Natural killer cell (primary cell): ENCODE results near the gene ATF5. TPM values are rescaled to one million over a fixed set of nuclear protein-coding genes. Genes with fewer than 3 reads are reported as not detected.

Experiments
- ATAC-seq, 3 donors: fragments of 150-1000 bp in 2 of 3; fragments of 200-7000 bp in 1 of 3; cut with Tn5 transposase; 1 replicate in 1 of 3; 2 replicates in 2 of 3; pipeline ENCODE4 v1.10.0; 2021; ENCODE audit warnings: mild to moderate bottlenecking in 2 of 3, moderate library complexity in 2 of 3
- DNase-seq, 2 donors: peaks; one replicate each; pipeline versions ENCODE4 v3.0.0 to v3.0.0-alpha.2; 2013 to 2021; ENCODE audit warnings: mixed read lengths in 1 of 2
- H3K27ac ChIP-seq: one replicate; pipeline ENCODE4 v1.5.1; 2013; ENCODE audit warnings: mild to moderate bottlenecking, low read length
- H3K27me3 ChIP-seq: one replicate; pipeline ENCODE4 v1.6.1; 2013; ENCODE audit warnings: low read length; ENCODE audit not compliant: control insufficient read depth, insufficient read depth
- H3K36me3 ChIP-seq: one replicate; pipeline ENCODE4 v1.6.1; 2013; ENCODE audit warnings: low read length; ENCODE audit not compliant: control insufficient read depth, insufficient read depth
- H3K4me1 ChIP-seq: one replicate; pipeline ENCODE4 v1.6.1; 2013; ENCODE audit warnings: low read length; ENCODE audit not compliant: control insufficient read depth, insufficient read depth
- H3K4me3 ChIP-seq: one replicate; pipeline ENCODE4 v1.5.1; 2013; ENCODE audit warnings: low read length
- H3K9me3 ChIP-seq: one replicate; pipeline ENCODE4 v1.6.1; 2013; ENCODE audit warnings: low read length; ENCODE audit not compliant: control insufficient read depth, insufficient read depth
- H3K27ac Mint-ChIP-seq, 2 donors: one replicate each; pipeline ENCODE4 v1.8.0; 2022; ENCODE audit warnings: mild to moderate bottlenecking in 2 of 2, mixed read lengths in 2 of 2, moderate library complexity in 1 of 2
- H3K27me3 Mint-ChIP-seq, 2 donors: one replicate each; pipeline ENCODE4 v1.8.0; 2022; ENCODE audit warnings: low read depth in 2 of 2, mixed read lengths in 2 of 2
- H3K36me3 Mint-ChIP-seq: one replicate; pipeline ENCODE4 v1.8.0; 2022; ENCODE audit warnings: mixed read lengths
- H3K4me1 Mint-ChIP-seq, 2 donors: one replicate each; pipeline ENCODE4 v1.8.0; 2022; ENCODE audit warnings: mixed read lengths in 2 of 2
- H3K4me3 Mint-ChIP-seq: one replicate; pipeline ENCODE4 v1.8.0; 2022; ENCODE audit warnings: mild to moderate bottlenecking, moderate library complexity, mixed read lengths
- H3K9me3 Mint-ChIP-seq, 2 donors: one replicate each; pipeline ENCODE4 v1.8.0; 2022; ENCODE audit warnings: mixed read lengths in 2 of 2
- CTCF ChIP-seq: fragments of 200-600 bp; IDR thresholded peaks from one replicate; pipeline ENCODE4 v1.8.0; 2022; ENCODE audit warnings: antibody characterized with exemption
- WGBS: methylation state at CpG from one replicate; pipeline ENCODE4 v1.1.7; 2013; ENCODE audit warnings: missing lambda C conversion rate; ENCODE audit not compliant: insufficient coverage; 5-methylcytosine and 5-hydroxymethylcytosine counted together
- intact Hi-C: fragments of 100-400 bp; cut with micrococcal nuclease; formaldehyde crosslinking; loops from one replicate; pipeline ENCODE4 v1.14.2; 2022
- total RNA-seq, 4 donors: library from RNA; stranded (reverse); fragments of 120-200 nt in 1 of 4; gene quantifications; one replicate each; pipeline versions ENCODE4 v1.2.3 to v1.2.4, GENCODE V29; 2013 to 2022

The ATF5 gene
- total RNA-seq, 3 donors from 2014 or later (not counting 1 experiment from before 2014, with no cell fraction given), result 11.7 to 15.4 (median 14.2) TPM

GRCh38 chr19:49884109-49884508, 44.9 kb upstream of the ATF5 start:
- no peak for TF ChIP-seq CTCF
- Mint-ChIP-seq H3K27ac (no peak overlapping the region), H3K4me1 (peaks cover 0 to 4% of the 10 kb centered on the region in 2 donors), H3K9me3 (no peaks in the 10 kb centered on the region), H3K36me3 (no peaks in the 10 kb centered on the region), H3K4me3 (no peak overlapping the region), H3K27me3 (no peaks in the 10 kb centered on the region)
- H3K36me3 ChIP-seq, result peaks cover 52% of the 10 kb centered on the region
- 96% methylated on average over 18 of the region's 18 CpGs for WGBS
- DNase-seq, result no peak
- no peak for ATAC-seq
- no peak overlapping the region for H3K4me3 ChIP-seq
- no peaks in the 10 kb centered on the region for H3K27me3 ChIP-seq
- no peak overlapping the region for H3K27ac ChIP-seq
- H3K9me3 ChIP-seq, result no peaks in the 10 kb centered on the region
- no peaks in the 10 kb centered on the region for H3K4me1 ChIP-seq
- intact Hi-C loops, result no loop called here

GRCh38 chr19:49884760-49885159, 44.2 kb upstream of the ATF5 start:
- no peak for DNase-seq
- Histone ChIP-seq H3K4me3 (no peak overlapping the region), H3K4me1 (peaks cover 4% of the 10 kb centered on the region), H3K9me3 (no peaks in the 10 kb centered on the region), H3K27ac (no peak overlapping the region), H3K36me3 (peaks cover 50% of the 10 kb centered on the region), H3K27me3 (no peaks in the 10 kb centered on the region)
- intact Hi-C loops, result no loop called here
- no peak overlapping the region for H3K4me3 Mint-ChIP-seq
- H3K27me3 Mint-ChIP-seq, result no peaks in the 10 kb centered on the region
- H3K27ac Mint-ChIP-seq, result no peak overlapping the region
- TF ChIP-seq CTCF, result no peak
- no peaks in the 10 kb centered on the region for H3K9me3 Mint-ChIP-seq
- H3K4me1 Mint-ChIP-seq, result peaks cover 0 to 7% of the 10 kb centered on the region in 2 donors
- WGBS, result 88% methylated on average over 3 of the region's 3 CpGs
- no peaks in the 10 kb centered on the region for H3K36me3 Mint-ChIP-seq
- ATAC-seq, result no peak

- Histone ChIP-seq H3K4me1 (peaks cover 13% of the 10 kb centered on the region), H3K4me3 (no peak overlapping the region), H3K27ac (no peak overlapping the region), H3K36me3 (peaks cover 28% of the 10 kb centered on the region), H3K27me3 (no peaks in the 10 kb centered on the region), H3K9me3 (no peaks in the 10 kb centered on the region)
- ATAC-seq (no peak), DNase-seq (no peak)
- TF ChIP-seq CTCF, result no peak
- Mint-ChIP-seq H3K27me3 (no peaks in the 10 kb centered on the region), H3K27ac (no peak overlapping the region), H3K4me1 (peaks cover 0 to 9% of the 10 kb centered on the region in 2 donors), H3K4me3 (no peak overlapping the region), H3K9me3 (no peaks in the 10 kb centered on the region), H3K36me3 (no peaks in the 10 kb centered on the region)
- intact Hi-C loops, result no loop called here
- WGBS, result 89% methylated on average over 23 of the region's 23 CpGs
These were observed 41.9 kb upstream of the ATF5 start for GRCh38 chr19:49887037-49887664.
